Measurements from ENCODE around the gene CCDC152. TPM values are rescaled to one million over a fixed set of nuclear protein-coding genes. Genes with fewer than 3 reads are reported as not detected.

CCDC152 gene
- polyA plus RNA-seq, 3 donors, result 0.09 to 0.18 (median 0.09) TPM

DNA sequence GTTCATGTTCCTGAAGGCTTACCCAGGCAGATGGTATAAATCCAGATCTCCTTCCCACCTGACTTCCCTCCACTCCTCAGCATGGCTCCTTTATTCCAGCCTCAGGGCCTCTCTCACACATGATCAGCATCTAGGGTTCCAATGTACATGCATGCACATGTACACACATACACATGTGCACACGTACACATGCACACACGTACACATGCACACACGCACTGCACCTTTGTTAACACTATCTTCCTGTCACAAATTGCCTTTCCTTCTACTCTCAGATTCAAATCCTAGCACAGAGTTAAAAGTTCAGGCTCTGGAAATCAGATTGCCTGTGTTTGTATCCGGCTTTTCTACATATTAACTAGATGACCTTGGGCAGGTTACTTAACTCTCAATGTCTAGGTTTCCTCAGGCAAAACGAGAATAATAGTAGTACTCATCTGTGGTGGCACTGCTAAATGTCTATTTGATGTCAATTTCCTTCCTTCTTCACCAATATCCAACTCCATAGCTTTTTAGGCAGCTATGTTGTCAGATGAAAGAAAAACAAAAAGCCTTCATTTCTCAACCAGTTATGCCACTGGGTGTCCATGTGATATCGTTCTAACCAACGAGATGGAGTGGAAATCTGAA is 67.8 kb downstream of the CCDC152 start:
- DNase-seq, result no peak
- Histone ChIP-seq H3K36me3 (replicated peaks in 1 of 2; ENCODE audit: control insufficient read depth in 1 of 2, insufficient read depth in 2 of 2, low read length in 2 of 2) (no peaks in the 10 kb centered on the region), H3K79me2 (ENCODE audit: insufficient read depth, low read length) (no peaks in the 10 kb centered on the region), H3K9me3 (replicated peaks in 1 of 2; ENCODE audit: control insufficient read depth in 1 of 2, insufficient read depth in 1 of 2, low read length in 2 of 2) (no peaks in the 10 kb centered on the region), H3K27ac (ENCODE audit: low read depth in 1 of 2, low read length in 2 of 2) (no peak overlapping the region), H3K4me3 (replicated peaks in 1 of 3; ENCODE audit: low read depth in 2 of 3, low read length in 3 of 3) (no peak overlapping the region), H3K9ac (ENCODE audit: insufficient read depth, low read length, poor library complexity, severe bottlenecking) (no peak overlapping the region), H2AFZ (ENCODE audit: insufficient read depth, low read depth, low read length, poor library complexity, severe bottlenecking) (no peak overlapping the region), H3K4me2 (replicated peaks; ENCODE audit: extremely low read depth, low read length, poor library complexity, severe bottlenecking) (no peak overlapping the region), H4K20me1 (ENCODE audit: insufficient read depth, low read length) (no peaks in the 10 kb centered on the region), H3K27me3 (ENCODE audit: control insufficient read depth in 2 of 2, insufficient read depth in 2 of 2, low read length in 2 of 2) (no peaks in the 10 kb centered on the region), H3K4me1 (ENCODE audit: control insufficient read depth in 1 of 2, insufficient read depth in 2 of 2, low read length in 2 of 2) (no peaks in the 10 kb centered on the region)
- 96% methylated on average over 3 of the region's 7 CpGs for WGBS (ENCODE audit: insufficient coverage)
- Mint-ChIP-seq H3K27me3 (ENCODE audit: low read depth in 3 of 3) (peaks cover 0 to 2% (median 0%) of the 10 kb centered on the region in 3 donors), H3K36me3 (no peaks in the 10 kb centered on the region), H3K4me1 (no peaks in the 10 kb centered on the region), H3K9me3 (peaks cover 0 to 2% (median under 1%) of the 10 kb centered on the region in 7 donors), H3K27ac (no peak overlapping the region), H3K4me3 (no peak overlapping the region)
- intact Hi-C loops (cut with micrococcal nuclease), result no loop called here
- TF ChIP-seq, protein P1, sequence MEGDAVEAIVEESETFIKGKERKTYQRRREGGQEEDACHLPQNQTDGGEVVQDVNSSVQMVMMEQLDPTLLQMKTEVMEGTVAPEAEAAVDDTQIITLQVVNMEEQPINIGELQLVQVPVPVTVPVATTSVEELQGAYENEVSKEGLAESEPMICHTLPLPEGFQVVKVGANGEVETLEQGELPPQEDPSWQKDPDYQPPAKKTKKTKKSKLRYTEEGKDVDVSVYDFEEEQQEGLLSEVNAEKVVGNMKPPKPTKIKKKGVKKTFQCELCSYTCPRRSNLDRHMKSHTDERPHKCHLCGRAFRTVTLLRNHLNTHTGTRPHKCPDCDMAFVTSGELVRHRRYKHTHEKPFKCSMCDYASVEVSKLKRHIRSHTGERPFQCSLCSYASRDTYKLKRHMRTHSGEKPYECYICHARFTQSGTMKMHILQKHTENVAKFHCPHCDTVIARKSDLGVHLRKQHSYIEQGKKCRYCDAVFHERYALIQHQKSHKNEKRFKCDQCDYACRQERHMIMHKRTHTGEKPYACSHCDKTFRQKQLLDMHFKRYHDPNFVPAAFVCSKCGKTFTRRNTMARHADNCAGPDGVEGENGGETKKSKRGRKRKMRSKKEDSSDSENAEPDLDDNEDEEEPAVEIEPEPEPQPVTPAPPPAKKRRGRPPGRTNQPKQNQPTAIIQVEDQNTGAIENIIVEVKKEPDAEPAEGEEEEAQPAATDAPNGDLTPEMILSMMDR (IDR thresholded peaks at IDR 0.05), result no peak

DNA sequence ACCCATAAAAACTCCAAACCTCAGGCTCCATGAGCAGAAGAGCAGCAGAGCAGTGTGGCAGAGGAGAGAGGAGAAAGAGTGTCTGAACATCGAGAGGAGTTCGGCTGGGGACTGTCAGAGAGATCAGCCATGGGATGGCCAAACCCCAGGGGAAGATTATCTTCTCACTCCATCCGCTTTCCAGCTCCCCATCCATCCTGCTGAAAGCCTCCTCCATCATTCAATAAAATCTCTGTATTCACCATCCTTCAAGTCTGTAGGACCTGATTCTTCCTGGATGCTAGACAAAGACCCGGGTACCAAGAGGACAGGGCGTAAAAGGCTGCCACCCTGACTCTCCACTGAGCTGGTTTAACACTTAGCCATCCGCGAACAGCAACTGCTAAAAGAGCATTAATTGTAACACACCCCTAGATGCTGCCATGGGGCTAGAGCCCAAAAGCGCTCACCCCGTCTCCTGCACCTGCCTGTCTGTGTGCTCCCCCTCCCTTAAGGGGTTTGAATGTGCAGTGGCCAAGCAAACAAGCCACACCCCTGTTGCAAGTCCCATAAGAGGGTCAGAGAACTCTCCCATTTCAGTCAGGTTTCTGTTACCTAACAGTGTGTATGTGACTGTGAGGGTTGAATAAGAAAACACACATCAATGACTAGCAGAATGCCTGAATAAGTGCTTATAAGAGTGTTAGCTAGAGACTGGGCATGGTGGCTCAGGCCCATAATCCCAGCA is 69.0 kb downstream of the CCDC152 start:
- Mint-ChIP-seq H3K9me3 (peaks cover 0 to 4% (median 0%) of the 10 kb centered on the region in 7 donors), H3K4me1 (no peaks in the 10 kb centered on the region), H3K4me3 (no peak overlapping the region), H3K27me3 (ENCODE audit: low read depth in 3 of 3) (peaks cover 0 to 2% (median 0%) of the 10 kb centered on the region in 3 donors), H3K36me3 (no peaks in the 10 kb centered on the region), H3K27ac (peak overlapping the region in 1 of 7 donors; percentile 9)
- no peaks in the 10 kb centered on the region for H4K20me1 ChIP-seq (ENCODE audit: insufficient read depth, low read length)
- H3K4me3 ChIP-seq (replicated peaks in 1 of 3; ENCODE audit: low read depth in 2 of 3, low read length in 3 of 3), result no peak overlapping the region
- no peaks in the 10 kb centered on the region for H3K36me3 ChIP-seq (replicated peaks in 1 of 2; ENCODE audit: control insufficient read depth in 1 of 2, insufficient read depth in 2 of 2, low read length in 2 of 2)
- DNase-seq, result no peak
- H3K9ac ChIP-seq (ENCODE audit: insufficient read depth, low read length, poor library complexity, severe bottlenecking), result no peak overlapping the region
- H2AFZ ChIP-seq (ENCODE audit: insufficient read depth, low read depth, low read length, poor library complexity, severe bottlenecking), result no peak overlapping the region
- H3K79me2 ChIP-seq (ENCODE audit: insufficient read depth, low read length), result no peaks in the 10 kb centered on the region
- H3K4me2 ChIP-seq (replicated peaks; ENCODE audit: extremely low read depth, low read length, poor library complexity, severe bottlenecking), result no peak overlapping the region
- no peaks in the 10 kb centered on the region for H3K4me1 ChIP-seq (ENCODE audit: control insufficient read depth in 1 of 2, insufficient read depth in 2 of 2, low read length in 2 of 2)
- no peaks in the 10 kb centered on the region for H3K27me3 ChIP-seq (ENCODE audit: control insufficient read depth in 2 of 2, insufficient read depth in 2 of 2, low read length in 2 of 2)
- H3K27ac ChIP-seq (ENCODE audit: low read depth in 1 of 2, low read length in 2 of 2), result no peak overlapping the region
- H3K9me3 ChIP-seq (replicated peaks in 1 of 2; ENCODE audit: control insufficient read depth in 1 of 2, insufficient read depth in 1 of 2, low read length in 2 of 2), result no peaks in the 10 kb centered on the region
- WGBS (ENCODE audit: insufficient coverage), result 67% methylated on average over 3 of the region's 9 CpGs
- TF ChIP-seq, protein P1 (IDR thresholded peaks at IDR 0.05), result no peak
- intact Hi-C loops (cut with micrococcal nuclease), result no loop called here

Measured in CD14-positive monocyte (primary cell).